HG02973 (cell line): ENCODE measurements around the gene SLC24A5.

Experiments
- ATAC-seq: cut with Tn5 transposase; IDR thresholded peaks from one replicate; pipeline ENCODE4 v1.9.1; 2021; ENCODE audit warnings: moderate library complexity; ENCODE audit not compliant: unreplicated experiment

Gene SLC24A5

DNA sequence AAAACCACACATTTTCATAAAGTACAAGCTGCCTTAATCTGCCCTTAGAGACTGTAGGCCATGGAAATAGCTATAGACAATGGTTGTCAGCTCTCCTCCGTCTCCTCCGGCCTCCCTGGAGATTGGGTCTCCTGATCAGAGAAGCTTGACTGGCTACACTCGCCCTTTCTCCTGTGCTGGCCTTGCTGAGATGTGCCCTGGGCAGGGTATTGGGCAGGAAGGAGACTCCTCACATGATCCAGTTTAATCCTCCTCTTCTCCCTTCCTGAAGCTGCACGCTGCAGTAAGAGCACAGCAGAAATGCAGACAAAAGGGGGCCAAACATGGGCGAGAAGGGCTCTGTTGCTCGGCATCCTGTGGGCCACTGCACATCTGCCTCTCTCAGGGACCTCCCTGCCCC lies at the start of gene SLC24A5:
Gene SLC24A5 (plus strand): TSS at position 246 of the 400 bp plus-strand sequence. CDS start 55 bp downstream, at position 301.
- ATAC-seq: no peak

GRCh38 chr15:48072941-48073340 lies 47.8 kb upstream of the SLC24A5 start:
- ATAC-seq: no peak

DNA sequence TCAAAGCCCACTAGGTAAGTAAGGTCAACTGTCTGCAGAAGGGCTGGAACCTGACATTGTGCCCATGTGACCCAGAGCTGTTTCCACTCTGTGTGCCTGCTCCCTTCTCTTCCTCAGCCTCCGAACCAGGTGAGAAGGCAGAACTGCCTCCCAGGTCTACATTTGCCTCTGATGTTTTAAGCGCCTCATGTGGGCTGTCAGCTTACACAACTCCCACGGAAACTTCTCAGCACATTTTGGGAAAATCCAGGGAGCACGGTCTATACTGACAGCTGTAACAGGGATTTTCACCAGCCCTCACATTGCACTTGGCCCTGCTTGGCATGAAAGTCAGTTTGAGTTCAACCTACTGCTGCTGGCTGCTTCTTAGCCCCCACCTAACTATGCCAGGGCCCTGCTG lies 46.9 kb upstream of the SLC24A5 start:
- no peak for ATAC-seq

DNA sequence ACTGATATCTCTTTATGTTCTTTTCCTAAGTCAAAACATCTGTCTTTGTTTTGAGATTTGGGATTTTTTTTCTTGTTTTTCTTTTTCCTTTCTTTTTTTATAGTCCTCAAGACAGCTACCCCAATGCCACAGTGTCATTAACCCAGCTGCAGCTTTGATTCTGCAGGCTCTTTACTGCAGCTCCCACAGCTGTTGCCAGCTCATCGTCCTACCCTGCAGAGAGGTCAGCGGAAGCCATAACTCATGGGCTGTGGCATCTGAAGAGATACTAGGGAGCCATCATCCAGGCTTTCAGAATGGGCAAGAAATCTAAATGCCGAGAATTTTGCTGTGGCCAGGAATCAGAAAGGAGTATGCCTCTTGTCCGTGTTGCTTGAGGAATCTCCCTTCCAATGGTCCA lies 44.3 kb upstream of the SLC24A5 start:
- no peak for ATAC-seq

- no peak for ATAC-seq
These were observed 43.1 kb upstream of the SLC24A5 start for GRCh38 chr15:48077616-48078184.

DNA sequence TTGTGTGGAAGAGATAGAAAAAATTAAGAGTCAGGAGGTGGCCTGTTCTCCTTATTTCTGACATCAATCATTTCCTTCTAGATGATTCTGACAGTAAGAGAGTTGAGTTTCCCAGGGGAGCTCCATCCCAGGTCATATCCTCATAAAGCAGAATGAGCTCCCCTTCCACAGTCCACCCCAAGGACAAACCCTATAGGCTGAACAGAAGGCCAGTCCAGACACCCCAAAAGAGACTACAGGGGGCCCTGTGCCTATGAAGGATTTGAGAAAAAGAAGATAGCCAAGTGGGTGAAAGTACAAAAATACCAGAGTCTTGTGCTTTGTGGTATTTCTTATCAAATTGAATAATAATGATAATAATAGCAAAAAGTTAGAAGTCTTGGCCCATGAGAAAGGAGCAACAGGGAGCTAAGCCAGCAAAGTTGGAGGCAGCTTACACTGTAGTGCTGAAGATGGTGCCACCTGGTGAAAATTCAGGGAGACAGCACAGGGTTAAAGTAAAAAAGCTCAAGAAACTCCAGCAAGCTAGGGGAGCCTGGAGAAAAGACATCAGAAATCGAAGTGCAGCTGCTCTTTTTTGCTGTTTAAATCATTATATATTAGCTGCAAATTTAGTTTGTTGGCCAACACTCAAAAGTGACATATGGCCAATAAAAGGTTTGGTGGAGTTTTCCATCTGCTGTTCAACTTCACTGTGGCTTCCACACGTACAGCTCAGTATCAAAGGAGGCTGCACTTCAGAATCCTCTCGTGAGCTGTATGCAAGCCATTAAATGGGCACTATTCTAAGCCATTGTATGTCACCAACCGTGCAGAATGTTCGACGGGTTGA lies 35.8 kb upstream of the SLC24A5 start:
- peak; percentile 51 for ATAC-seq

GRCh38 chr15:48085591-48085930 lies 35.2 kb upstream of the SLC24A5 start:
- ATAC-seq: no peak

DNA sequence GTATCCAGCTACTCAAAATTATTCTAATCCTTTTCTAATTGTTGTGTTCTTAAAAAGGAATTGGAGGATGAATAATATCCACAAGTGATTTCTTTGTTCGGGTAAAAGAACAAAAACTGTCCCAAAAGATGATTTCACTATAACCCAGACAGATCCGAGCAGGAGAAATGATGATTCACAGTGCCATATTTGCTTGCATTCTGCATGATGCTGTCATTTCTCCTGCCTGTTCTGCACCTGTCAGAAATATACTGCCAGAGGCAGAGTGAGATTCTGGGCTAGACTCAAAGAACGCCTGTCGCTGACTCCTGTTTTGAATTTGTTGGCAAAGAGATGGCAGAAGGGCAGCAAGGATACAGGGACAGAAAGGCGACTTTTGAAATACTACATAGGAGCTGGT lies 34.7 kb upstream of the SLC24A5 start:
- ATAC-seq: no peak

DNA sequence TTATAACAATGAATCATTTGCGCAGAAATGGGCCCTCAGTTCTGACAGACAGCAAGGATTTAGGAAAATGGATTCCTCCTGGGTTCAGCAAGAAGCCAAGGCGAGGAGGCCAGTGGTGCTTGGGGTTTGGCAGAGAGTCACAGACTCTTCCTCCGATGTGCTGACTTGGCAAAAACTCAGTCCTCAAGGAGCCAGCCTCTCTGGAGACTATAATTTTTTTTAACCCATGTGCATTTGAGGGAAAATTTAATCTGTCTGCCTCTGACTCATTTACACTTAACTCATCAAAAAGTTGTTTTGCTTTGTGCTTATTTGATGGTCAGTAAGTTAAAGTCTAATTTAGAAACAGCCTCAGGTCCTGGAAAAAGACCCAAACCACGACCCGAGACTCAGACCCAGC lies 34.2 kb upstream of the SLC24A5 start:
- no peak for ATAC-seq

- no peak for ATAC-seq
These were observed 32.9 kb upstream of the SLC24A5 start for GRCh38 chr15:48087844-48088243.

GRCh38 chr15:48089702-48090101 lies 31.1 kb upstream of the SLC24A5 start:
- peak; percentile 60 for ATAC-seq

- ATAC-seq: no peak
These were observed 30.7 kb upstream of the SLC24A5 start for GRCh38 chr15:48090115-48090514.

DNA sequence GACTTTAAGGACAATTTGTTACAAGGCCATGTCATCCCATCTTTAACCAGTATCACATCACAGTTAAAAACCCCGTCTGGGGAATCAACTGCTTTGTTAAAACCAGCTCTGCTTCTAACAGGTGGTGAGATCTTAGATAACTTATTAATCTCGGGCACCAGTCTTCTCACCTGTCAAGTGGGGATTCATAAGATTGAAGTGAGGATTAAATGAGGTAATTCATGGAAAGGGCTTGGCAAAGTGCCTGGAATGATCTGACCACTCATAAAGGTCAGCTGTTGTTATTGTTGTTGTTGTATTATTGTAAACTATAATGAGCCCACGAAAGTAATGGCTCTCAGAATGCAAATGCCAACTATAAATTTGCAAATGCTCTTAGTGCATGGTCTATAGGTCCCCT lies 30.1 kb upstream of the SLC24A5 start:
- ATAC-seq: no peak

GRCh38 chr15:48091522-48091921 lies 29.3 kb upstream of the SLC24A5 start:
- no peak for ATAC-seq

- ATAC-seq: peak; percentile 91
These were observed 24.4 kb upstream of the SLC24A5 start for GRCh38 chr15:48096355-48096786.

DNA sequence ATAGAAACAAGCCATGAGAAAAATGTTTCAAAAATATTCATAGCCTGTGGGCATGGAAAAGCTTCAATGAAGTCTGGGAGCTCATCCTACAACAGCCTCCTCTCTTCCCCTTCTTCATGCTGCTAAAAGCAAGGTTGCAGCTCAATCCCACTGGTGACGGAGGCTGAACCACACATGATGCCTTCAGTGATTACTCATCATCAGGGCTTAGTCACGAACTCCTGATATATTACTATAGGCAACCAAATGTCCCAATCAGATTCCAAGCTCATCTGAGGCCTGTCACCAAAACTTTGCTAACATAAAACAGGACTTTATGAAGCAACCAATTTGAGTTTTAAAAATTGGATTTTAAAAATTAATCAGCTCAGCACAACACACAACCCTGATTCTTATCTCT lies 24.0 kb upstream of the SLC24A5 start:
- ATAC-seq: no peak

DNA sequence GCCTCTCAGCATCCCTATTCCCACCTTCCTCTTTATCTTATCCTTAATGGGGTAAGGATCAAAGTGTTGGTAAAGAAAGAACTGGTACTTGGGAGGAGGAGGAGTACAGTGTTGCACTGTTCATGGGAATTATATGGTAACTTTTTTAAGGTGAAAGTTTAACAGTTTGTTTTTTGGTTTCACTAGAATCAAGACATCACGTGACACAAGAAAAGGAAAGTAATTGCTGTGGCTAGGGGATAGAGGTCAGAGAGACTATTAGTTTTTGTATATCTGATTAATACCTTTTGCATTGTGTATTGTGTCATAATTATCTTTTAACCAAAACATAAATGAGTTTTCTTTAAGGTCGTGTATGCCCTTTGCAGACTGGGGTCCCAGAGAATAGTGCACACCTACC lies 23.5 kb upstream of the SLC24A5 start:
- no peak for ATAC-seq

DNA sequence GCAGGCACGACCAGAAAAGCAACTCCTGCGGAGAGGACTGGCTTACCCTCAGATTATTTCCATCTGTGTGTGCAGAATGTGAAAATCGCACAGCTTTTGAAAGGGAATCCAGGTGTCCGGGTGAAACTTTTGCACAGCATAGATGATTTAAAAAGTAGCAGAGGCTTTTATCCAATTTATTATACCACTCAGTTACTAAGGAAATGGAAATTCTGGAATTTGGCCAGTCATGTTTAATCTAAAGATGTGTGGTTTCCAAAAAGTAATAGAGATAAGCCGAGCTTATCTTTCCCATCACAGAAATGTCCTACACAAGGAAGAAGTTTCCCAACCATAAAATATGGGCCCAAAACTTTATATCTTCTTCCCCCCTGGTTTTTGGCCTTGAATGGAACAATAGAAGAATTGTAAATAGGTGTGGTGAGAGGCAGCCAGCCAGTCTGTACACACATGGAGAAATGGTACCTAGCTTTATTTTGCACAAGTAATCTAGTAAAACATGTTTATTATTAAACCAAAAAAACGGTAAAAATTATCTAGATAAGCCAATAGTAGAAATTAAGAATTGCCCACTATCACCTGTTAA lies 19.3 kb upstream of the SLC24A5 start:
- no peak for ATAC-seq

- no peak for ATAC-seq
These were observed 18.6 kb upstream of the SLC24A5 start for GRCh38 chr15:48102167-48102566.

DNA sequence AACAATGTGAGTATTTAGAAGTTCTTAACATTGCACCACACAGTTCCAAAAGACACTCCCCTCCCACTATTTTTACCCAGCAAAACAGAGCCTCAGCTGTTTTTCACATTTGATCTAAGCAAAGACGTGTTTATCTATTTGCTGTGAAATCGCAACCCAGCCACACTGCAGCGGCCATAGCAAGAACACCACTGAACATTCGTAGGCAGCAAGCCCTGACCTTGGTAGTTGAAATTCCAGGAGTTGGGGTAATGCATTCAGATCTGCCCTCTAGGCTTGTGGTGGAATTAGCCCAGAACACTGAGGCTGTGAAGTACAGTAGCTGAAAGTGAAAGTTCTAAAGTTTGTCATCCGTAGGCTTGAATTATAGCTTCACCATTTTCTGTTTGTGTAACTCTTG lies 17.1 kb upstream of the SLC24A5 start:
- no peak for ATAC-seq

GRCh38 chr15:48105936-48106335 lies 14.9 kb upstream of the SLC24A5 start:
- no peak for ATAC-seq

GRCh38 chr15:48109212-48109611 lies 11.6 kb upstream of the SLC24A5 start:
- ATAC-seq: no peak
